C4-2B (cell line): ENCODE results near the gene COMP.

Experiments used
- ZFX ChIP-seq: fragments of 450-650 bp; IDR thresholded peaks from 2 replicates; pipeline ENCODE4 v1.6.1; 2017
- TF ChIP-seq, protein P1 (sequence below): fragments of 450-650 bp; conservative IDR thresholded peaks from 2 replicates; pipeline ENCODE4 v1.5.1; 2017; ENCODE audit warnings: mild to moderate bottlenecking

- TF ChIP-seq, protein P1, sequence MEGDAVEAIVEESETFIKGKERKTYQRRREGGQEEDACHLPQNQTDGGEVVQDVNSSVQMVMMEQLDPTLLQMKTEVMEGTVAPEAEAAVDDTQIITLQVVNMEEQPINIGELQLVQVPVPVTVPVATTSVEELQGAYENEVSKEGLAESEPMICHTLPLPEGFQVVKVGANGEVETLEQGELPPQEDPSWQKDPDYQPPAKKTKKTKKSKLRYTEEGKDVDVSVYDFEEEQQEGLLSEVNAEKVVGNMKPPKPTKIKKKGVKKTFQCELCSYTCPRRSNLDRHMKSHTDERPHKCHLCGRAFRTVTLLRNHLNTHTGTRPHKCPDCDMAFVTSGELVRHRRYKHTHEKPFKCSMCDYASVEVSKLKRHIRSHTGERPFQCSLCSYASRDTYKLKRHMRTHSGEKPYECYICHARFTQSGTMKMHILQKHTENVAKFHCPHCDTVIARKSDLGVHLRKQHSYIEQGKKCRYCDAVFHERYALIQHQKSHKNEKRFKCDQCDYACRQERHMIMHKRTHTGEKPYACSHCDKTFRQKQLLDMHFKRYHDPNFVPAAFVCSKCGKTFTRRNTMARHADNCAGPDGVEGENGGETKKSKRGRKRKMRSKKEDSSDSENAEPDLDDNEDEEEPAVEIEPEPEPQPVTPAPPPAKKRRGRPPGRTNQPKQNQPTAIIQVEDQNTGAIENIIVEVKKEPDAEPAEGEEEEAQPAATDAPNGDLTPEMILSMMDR, result no peak
- TF ChIP-seq ZFX, result no peak
Measured at GRCh38 chr19:18768997-18769891, 21.9 kb downstream of the COMP start.
